ENCODE data around the gene SLC11A1. TPM values are rescaled to one million over a fixed set of nuclear protein-coding genes. Genes with fewer than 3 reads are reported as not detected.

SLC11A1 gene
- total RNA-seq, 1 experiment from 2014 or later = 0.07 TPM

DNA sequence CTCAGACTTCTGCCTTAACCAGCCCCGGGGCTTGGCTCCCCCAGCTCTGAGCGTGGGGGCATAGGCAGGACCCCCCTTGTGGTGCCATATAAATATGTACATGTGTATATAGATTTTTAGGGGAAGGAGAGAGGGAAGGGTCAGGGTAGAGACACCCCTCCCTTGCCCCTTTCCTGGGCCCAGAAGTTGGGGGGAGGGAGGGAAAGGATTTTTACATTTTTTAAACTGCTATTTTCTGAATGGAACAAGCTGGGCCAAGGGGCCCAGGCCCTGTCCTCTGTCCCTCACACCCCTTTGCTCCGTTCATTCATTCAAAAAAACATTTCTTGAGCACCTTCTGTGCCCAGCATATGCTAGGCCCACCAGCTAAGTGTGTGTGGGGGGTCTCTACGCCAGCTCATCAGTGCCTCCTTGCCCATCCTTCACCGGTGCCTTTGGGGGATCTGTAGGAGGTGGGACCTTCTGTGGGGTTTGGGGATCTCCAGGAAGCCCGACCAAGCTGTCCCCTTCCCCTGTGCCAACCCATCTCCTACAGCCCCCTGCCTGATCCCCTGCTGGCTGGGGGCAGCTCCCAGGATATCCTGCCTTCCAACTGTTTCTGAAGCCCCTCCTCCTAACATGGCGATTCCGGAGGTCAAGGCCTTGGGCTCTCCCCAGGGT lies 23.1 kb downstream of the SLC11A1 start:
- no peak for DNase-seq (ENCODE audit: low read depth)

DNA sequence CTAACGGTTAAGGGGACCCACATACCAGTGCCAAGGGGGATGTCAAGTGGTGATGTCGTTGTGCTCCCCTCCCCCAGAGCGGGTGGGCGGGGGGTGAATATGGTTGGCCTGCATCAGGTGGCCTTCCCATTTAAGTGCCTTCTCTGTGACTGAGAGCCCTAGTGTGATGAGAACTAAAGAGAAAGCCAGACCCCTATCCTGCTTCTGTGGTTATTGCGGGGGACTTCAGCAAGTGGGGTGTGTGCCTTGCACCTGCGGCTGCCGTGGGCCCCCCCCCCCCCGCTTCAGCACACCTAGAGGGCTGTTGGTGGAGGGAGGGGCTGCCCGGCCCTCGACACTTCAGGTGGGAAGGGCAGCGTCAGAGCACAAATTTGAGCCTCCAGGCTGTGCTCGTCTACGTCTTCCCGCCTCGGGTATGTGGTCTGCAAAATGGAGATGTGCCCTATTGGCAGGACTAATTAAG lies 23.7 kb downstream of the SLC11A1 start:
- DNase-seq (ENCODE audit: low read depth) = no peak

- peak; percentile 90 for DNase-seq (ENCODE audit: low read depth)
These were observed 24.3 kb downstream of the SLC11A1 start for GRCh38 chr2:218406209-218406948.

- no peak for DNase-seq (ENCODE audit: low read depth)
These were observed 25.0 kb downstream of the SLC11A1 start for GRCh38 chr2:218406949-218407618.

- DNase-seq (ENCODE audit: low read depth) = no peak
These were observed 25.6 kb downstream of the SLC11A1 start for GRCh38 chr2:218407717-218408116.

GRCh38 chr2:218418321-218418716 lies 36.2 kb downstream of the SLC11A1 start:
- DNase-seq (ENCODE audit: low read depth) = no peak

DNA sequence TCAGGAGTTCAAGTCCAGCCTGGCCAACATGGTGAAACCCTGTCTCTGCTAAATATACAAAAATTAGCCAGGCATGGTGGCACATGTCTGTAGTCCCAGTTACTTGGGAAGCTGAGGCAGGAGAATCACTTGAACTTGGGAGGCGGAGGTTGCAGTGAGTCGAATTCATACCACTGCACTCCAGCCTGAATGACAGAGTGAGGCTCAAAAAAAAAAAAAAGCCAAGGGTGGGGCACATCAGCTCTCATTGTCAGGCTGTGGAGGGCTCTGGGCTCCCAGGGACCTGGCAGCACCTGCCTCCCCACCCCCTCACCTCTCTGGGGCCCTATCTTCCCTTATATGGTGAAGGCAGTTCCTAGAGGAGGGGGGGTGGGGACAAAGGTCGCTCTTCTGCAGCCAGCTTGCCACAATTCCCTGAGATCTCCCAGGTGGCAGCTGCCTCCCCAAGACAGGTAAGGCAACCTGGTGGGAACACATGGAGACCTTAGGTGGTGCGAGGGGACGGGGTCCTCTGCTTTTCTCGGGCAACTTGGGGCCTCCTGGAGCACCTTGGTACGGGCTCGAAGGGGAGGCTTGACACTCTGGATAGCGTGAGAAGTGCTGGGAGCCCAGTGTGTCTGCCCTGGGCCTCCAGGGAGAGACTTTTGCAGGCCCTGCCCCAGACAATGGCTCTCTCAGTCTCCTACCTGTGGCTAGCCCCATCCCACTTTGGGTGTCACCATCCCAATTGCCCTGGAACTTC lies 36.8 kb downstream of the SLC11A1 start, which contains the start of gene VIL1:
Gene VIL1 (plus strand): TSS at position 407 of the 742 bp plus-strand sequence. CDS start 4,656 bp downstream, outside the sequence.
- DNase-seq (ENCODE audit: low read depth) = no peak

- DNase-seq (ENCODE audit: low read depth) = no peak
These were observed 37.6 kb downstream of the SLC11A1 start for GRCh38 chr2:218419630-218420216.

DNA sequence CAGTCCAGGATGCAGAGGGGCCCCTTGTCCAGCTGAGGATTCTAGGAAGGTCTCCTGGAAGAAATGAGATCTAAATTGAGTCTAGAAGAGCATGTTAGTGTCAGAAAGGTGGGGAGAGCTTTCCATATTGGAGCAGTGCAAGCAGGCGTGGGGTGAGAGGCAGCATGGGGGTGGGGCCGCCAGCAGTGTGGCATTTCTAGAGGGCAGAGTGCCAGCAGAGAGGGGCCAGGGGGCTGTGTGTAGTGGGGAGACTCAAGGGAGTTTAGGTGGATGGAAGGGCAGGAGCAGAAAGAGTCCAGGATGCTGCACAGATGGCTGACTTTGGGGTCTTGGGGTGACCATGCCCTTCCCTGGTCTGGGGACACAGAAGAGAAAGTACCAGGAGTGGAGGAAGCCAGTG lies 39.0 kb downstream of the SLC11A1 start:
- DNase-seq (ENCODE audit: low read depth) = no peak

GRCh38 chr2:218422403-218423086 lies 40.5 kb downstream of the SLC11A1 start:
- no peak for DNase-seq (ENCODE audit: low read depth)

DNA sequence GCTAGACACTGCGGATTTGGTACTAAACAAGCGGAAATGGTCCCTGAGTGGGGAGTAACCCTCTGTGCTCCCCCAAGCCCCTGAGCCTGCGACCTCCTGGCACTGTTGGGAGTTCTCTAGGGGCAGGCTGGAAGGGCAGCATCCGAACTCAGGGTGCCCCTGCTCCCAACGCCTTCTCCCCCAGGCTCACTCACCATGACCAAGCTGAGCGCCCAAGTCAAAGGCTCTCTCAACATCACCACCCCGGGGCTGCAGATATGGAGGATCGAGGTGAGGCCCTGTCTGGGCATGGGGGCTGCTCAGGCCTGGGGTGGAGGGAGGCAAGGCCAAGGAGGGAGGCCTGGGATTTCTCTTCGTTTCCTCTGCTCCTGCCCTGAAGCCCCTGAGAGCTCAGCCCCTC lies 41.5 kb downstream of the SLC11A1 start:
- no peak for DNase-seq (ENCODE audit: low read depth)

DNA sequence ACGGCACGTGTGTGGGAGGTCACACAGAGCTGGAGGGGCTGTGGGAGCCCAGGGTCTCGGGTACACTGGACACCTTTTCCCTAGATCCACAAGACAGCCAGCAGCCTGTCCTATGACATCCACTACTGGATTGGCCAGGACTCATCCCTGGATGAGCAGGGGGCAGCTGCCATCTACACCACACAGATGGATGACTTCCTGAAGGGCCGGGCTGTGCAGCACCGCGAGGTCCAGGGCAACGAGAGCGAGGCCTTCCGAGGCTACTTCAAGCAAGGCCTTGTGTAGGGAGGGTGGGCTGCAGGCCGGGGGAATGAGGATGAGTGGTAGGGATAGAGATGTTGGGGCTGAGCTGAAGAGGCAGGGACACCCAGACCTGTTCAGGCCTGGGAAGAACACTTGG lies 43.5 kb downstream of the SLC11A1 start:
- DNase-seq (ENCODE audit: low read depth) = no peak

GRCh38 chr2:218427741-218428140 lies 45.7 kb downstream of the SLC11A1 start:
- DNase-seq (ENCODE audit: low read depth) = no peak

GRCh38 chr2:218428846-218429558 lies 46.9 kb downstream of the SLC11A1 start:
- DNase-seq (ENCODE audit: low read depth) = no peak

GRCh38 chr2:218429911-218430692 lies 48.0 kb downstream of the SLC11A1 start:
- DNase-seq (ENCODE audit: low read depth) = no peak

DNA sequence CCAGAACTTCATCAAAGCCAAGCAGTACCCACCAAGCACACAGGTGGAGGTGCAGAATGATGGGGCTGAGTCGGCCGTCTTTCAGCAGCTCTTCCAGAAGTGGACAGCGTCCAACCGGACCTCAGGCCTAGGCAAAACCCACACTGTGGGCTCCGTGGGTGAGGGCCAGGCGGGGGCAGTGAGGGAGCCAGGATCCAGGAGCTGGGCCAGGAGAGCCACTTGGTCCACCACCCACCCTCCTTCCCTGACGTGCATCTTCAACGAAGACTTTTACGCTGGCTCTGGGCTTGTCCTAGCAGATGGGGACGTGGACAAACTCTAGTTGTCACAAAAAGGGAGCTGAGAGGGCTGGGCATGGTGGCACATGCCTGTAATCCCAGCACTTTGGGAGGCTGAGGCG lies 48.6 kb downstream of the SLC11A1 start:
- no peak for DNase-seq (ENCODE audit: low read depth)

- no peak for DNase-seq (ENCODE audit: low read depth)
These were observed 49.8 kb downstream of the SLC11A1 start for GRCh38 chr2:218431878-218432277.

DNA sequence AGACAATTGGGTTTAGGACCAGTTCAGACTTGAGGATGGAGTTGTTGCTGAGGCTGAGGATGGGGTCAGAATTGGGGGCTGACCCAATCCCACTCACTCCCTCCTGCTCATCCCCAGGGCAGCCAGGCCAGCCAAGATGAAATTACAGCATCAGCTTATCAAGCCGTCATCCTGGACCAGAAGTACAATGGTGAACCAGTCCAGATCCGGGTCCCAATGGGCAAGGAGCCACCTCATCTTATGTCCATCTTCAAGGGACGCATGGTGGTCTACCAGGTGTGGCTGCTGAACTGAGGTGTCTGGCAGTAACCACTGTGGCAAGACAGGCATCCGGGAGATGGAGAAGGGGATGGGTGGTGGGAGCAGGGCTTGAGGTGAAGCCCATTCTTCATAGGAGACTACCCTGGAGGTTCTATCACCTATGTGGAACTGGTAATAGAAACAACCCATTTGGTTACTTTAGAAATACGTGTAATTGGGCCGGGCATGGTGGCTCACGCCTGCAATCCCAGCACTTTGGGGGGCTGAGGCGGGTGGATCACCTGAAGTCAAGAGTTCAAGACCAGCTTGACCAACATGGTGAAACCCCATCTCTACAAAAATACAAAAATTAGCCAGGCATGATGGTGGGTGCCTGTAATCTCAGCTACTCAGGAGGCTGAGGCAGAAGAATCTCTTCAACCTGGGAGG lies 50.7 kb downstream of the SLC11A1 start:
- no peak for DNase-seq (ENCODE audit: low read depth)

GRCh38 chr2:218434456-218434855 lies 52.4 kb downstream of the SLC11A1 start:
- no peak for DNase-seq (ENCODE audit: low read depth)

Data from M059J (cell line).